Lower leg skin (tissue), 3 donors: Measurements from ENCODE around the gene SCUBE1.

Source experiments
- POLR2A ChIP-seq, 2 donors: fragments of 450-650 bp; IDR thresholded peaks; one replicate each; pipeline ENCODE4 v1.6.1; 2016 to 2017; ENCODE audit warnings: antibody characterized with exemption in 2 of 2, mild to moderate bottlenecking in 1 of 2, moderate library complexity in 1 of 2
- TF ChIP-seq, protein P1 (sequence below), 3 donors: fragments of 450-650 bp; IDR thresholded peaks; one replicate each; pipeline ENCODE4 v1.5.1; 2016; ENCODE audit warnings: antibody characterized with exemption in 3 of 3, mild to moderate bottlenecking in 3 of 3, moderate library complexity in 2 of 3

DNA sequence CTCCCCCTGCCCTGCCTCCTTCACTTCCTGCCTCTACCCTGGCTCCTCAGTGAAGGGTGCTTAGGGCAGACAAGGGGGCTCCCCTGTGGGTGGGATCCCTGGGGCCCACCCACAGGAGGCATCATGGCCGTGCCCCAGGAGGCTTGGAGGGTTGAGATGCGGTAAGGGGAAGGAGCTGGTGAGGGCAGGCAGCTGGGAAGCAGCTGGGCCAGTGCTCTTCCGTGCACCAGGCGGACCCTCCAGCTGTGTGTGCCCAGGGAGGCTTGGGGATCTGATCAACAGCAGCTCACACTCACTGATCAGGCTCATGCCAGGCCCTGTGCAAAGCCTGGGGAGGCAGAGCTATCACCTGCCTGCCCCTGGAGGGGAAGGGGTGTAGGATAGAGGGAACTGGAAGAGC is 97.0 kb downstream of the SCUBE1 start:
- TF ChIP-seq POLR2A (IDR thresholded peaks at IDR 0.05) = no peak
- TF ChIP-seq, protein P1, sequence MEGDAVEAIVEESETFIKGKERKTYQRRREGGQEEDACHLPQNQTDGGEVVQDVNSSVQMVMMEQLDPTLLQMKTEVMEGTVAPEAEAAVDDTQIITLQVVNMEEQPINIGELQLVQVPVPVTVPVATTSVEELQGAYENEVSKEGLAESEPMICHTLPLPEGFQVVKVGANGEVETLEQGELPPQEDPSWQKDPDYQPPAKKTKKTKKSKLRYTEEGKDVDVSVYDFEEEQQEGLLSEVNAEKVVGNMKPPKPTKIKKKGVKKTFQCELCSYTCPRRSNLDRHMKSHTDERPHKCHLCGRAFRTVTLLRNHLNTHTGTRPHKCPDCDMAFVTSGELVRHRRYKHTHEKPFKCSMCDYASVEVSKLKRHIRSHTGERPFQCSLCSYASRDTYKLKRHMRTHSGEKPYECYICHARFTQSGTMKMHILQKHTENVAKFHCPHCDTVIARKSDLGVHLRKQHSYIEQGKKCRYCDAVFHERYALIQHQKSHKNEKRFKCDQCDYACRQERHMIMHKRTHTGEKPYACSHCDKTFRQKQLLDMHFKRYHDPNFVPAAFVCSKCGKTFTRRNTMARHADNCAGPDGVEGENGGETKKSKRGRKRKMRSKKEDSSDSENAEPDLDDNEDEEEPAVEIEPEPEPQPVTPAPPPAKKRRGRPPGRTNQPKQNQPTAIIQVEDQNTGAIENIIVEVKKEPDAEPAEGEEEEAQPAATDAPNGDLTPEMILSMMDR (IDR thresholded peaks at IDR 0.05) = no peak
